Posterior vena cava (tissue), 2 donors: ENCODE results near the gene UGT1A8. TPM values are rescaled to one million over a fixed set of nuclear protein-coding genes. Genes with fewer than 3 reads are reported as not detected.

Experiments used
- DNase-seq: peaks from one replicate; pipeline ENCODE4 v3.0.0-alpha.2; 2020; ENCODE audit warnings: low spot score
- intact Hi-C, 2 donors: fragments of 100-400 bp; cut with DNase I; formaldehyde crosslinking; loops; one replicate each; pipeline versions ENCODE4 v1.14.1 to v1.14.2; 2022 to 2023
- total RNA-seq, 2 donors: library from RNA; stranded (reverse); fragmentation: NEBNext Ultra II Directional; extraction: Animal tissue kit (Norgen Biotek cat#: 25700); gene quantifications; one replicate each; pipeline ENCODE4 v1.2.1, GENCODE V29; 2021
- donor health status: DM: yes; HTN: yes; CAD: no.
- donor health status: DM: yes; HTN: yes; CAD: no.

Gene UGT1A8
- total RNA-seq, 2 donors from 2014 or later, result not detected

GRCh38 chr2:233807215-233807865, 189.9 kb downstream of the UGT1A8 start:
- peak; percentile 53 for DNase-seq
- intact Hi-C loops, result loop anchor here in 1 of 2 donors (10.0 kb wide), 1 partner anchor 163 kb away; no protein-coding TSS in a partner anchor

GRCh38 chr2:233807966-233808935, 190.8 kb downstream of the UGT1A8 start:
- intact Hi-C loops, result loop anchor here in 1 of 2 donors (10.0 kb wide), 1 partner anchor 163 kb away; no protein-coding TSS in a partner anchor
- peak; percentile 64 for DNase-seq

- intact Hi-C loops, result no loop called here
- peak; percentile 25 for DNase-seq
These were observed 193.0 kb downstream of the UGT1A8 start for GRCh38 chr2:233810385-233810784.

- intact Hi-C loops, result no loop called here
- peak; percentile 26 for DNase-seq
These were observed 193.7 kb downstream of the UGT1A8 start for GRCh38 chr2:233811087-233811486.

GRCh38 chr2:233811732-233812131, 194.3 kb downstream of the UGT1A8 start:
- peak; percentile 53 for DNase-seq
- intact Hi-C loops, result no loop called here

- DNase-seq, result peak; percentile 50
- intact Hi-C loops, result no loop called here
These were observed 196.0 kb downstream of the UGT1A8 start for GRCh38 chr2:233813236-233814055.

GRCh38 chr2:233814056-233814835, 196.8 kb downstream of the UGT1A8 start:
- intact Hi-C loops, result no loop called here
- DNase-seq, result peak; percentile 20

GRCh38 chr2:233815861-233816260, 198.4 kb downstream of the UGT1A8 start:
- no peak for DNase-seq
- intact Hi-C loops, result no loop called here

GRCh38 chr2:233816334-233816733, 198.9 kb downstream of the UGT1A8 start:
- intact Hi-C loops, result no loop called here
- DNase-seq, result peak; percentile 16

- peak; percentile 53 for DNase-seq
These were observed 199.3 kb downstream of the UGT1A8 start for GRCh38 chr2:233816771-233817170.

GRCh38 chr2:233817361-233817911, 200.0 kb downstream of the UGT1A8 start:
- intact Hi-C loops, result no loop called here
- peak; percentile 48 for DNase-seq

More at GRCh38 chr2:233816771-233817170, 199.3 kb downstream of the UGT1A8 start:
- intact Hi-C loops, result no loop called here

- intact Hi-C loops, result no loop called here
- DNase-seq, result peak; percentile 74
These were observed 200.7 kb downstream of the UGT1A8 start for GRCh38 chr2:233817995-233818638.

GRCh38 chr2:233818639-233819621, 201.5 kb downstream of the UGT1A8 start:
- peak; percentile 79 for DNase-seq
- intact Hi-C loops, result no loop called here

- peak; percentile 76 for DNase-seq
- intact Hi-C loops, result loop anchor here in 1 of 2 donors (5.0 kb wide), 1 partner anchor 1687 kb away; no protein-coding TSS in a partner anchor
These were observed 202.7 kb downstream of the UGT1A8 start for GRCh38 chr2:233819884-233820773.

- intact Hi-C loops, result loop anchor here in 1 of 2 donors (5.0 kb wide), 1 partner anchor 1687 kb away; no protein-coding TSS in a partner anchor
- peak; percentile 54 for DNase-seq
These were observed 203.3 kb downstream of the UGT1A8 start for GRCh38 chr2:233820774-233821105.
